ENCODE data around the gene CRIP2. TPM values are rescaled to one million over a fixed set of nuclear protein-coding genes. Genes with fewer than 3 reads are reported as not detected.

The CRIP2 gene
- total and polyA plus RNA-seq, 10 of the 15 experiments (the other 5 are each of a cell fraction or from before 2014, with no cell fraction given) = 0.04 to 0.62 (median 0.37) TPM; not detected in 5

DNA sequence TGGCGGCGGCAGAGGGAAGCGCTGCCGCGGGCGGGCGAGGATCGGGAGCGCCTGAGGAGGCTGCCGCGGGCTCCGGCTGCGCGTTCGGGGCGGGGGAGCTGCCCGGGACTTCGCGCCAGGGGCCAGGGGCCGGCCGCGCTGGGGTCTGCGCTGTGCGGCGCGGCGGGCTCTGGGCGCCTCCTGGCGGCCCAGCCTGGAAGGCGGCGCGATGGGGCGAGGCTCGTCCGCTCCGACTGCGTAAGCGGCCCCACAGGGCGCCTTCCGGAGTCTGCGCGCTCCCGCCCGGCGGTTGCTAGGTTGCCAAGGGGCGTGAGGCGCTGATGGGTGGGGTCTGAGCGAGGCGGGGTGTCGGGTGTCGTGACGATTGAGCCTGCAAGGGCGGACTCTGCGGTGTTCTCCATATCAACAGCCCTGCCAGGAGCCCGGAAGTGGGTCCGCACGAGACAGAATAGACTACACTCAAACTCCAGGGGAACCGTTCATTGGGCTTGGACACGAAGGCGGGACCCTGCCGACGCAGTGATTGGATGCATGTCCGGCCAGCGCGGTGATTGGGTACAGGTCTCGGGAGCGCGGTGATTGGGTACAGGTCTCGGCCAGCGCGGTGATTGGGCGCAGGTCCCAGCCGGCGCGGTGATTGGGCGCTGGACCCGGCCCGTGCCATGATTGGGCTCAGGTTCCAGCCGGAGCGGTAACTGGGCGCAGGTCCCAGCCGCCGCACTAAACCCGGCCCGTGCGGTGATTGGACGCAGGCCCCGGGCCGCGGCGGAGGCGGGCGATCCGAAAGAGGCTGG, 16.1 kb downstream of the CRIP2 start, which contains the start of gene TEDC1 (continued):
- peak; percentile 64 for TF ChIP-seq NRF1 (conservative IDR thresholded peaks at IDR 0.05; ENCODE audit: low read depth, low read length)
- no peak for TF ChIP-seq BRCA1 (IDR thresholded peaks at IDR 0.05; ENCODE audit: low read depth, low read length)
- TF ChIP-seq EED (IDR thresholded peaks at IDR 0.05; ENCODE audit: low read depth) = no peak
- peak; percentile 95 for TF ChIP-seq ZSCAN29 (IDR thresholded peaks at IDR 0.05)
- TF ChIP-seq USF2 (IDR thresholded peaks at IDR 0.05; ENCODE audit: borderline replicate concordance, low read depth, low read length) = no peak
- peak; percentile 96 for TF ChIP-seq BACH1 (IDR thresholded peaks at IDR 0.05; ENCODE audit: borderline replicate concordance)
- no peak; the same call in 1 of the 2 replicates for TF ChIP-seq TBL1XR1 (IDR thresholded peaks at IDR 0.05; ENCODE audit: low read depth, low read length)
- peak; percentile 77 for TF ChIP-seq NR2F1 (conservative IDR thresholded peaks at IDR 0.05)
- peak; percentile 76 for TF ChIP-seq YY1 (IDR thresholded peaks at IDR 0.05; ENCODE audit: low read depth, low read length)
- no peak for TF ChIP-seq ASH2L (IDR thresholded peaks at IDR 0.05; ENCODE audit: borderline replicate concordance, low read depth)
- TF ChIP-seq, protein P1, sequence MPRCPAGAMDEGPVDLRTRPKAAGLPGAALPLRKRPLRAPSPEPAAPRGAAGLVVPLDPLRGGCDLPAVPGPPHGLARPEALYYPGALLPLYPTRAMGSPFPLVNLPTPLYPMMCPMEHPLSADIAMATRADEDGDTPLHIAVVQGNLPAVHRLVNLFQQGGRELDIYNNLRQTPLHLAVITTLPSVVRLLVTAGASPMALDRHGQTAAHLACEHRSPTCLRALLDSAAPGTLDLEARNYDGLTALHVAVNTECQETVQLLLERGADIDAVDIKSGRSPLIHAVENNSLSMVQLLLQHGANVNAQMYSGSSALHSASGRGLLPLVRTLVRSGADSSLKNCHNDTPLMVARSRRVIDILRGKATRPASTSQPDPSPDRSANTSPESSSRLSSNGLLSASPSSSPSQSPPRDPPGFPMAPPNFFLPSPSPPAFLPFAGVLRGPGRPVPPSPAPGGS (IDR thresholded peaks at IDR 0.05; ENCODE audit: borderline replicate concordance, insufficient read depth, low read depth, low read length, poor library complexity, severe bottlenecking) = no peak
- no peak for TF ChIP-seq MTA3 (IDR thresholded peaks at IDR 0.05; ENCODE audit: borderline replicate concordance, low read length)
- TF ChIP-seq HDGF (IDR thresholded peaks at IDR 0.05) = peak; percentile 85
- TF ChIP-seq DPF2 (IDR thresholded peaks at IDR 0.05) = peak; percentile 86
- peak; percentile 91 for TF ChIP-seq GATAD2B (conservative IDR thresholded peaks at IDR 0.05; ENCODE audit: low read depth)
- no peak for TF ChIP-seq ZBTB33 (IDR thresholded peaks at IDR 0.05)
- TF ChIP-seq ZNF24 (IDR thresholded peaks at IDR 0.05) = peak; percentile 65; the same call in 1 of the 2 replicates
- peak; percentile 96 for TF ChIP-seq IKZF1 (conservative IDR thresholded peaks at IDR 0.05)
- TF ChIP-seq POLR2A (IDR thresholded peaks at IDR 0.05; ENCODE audit: low read depth, low read length) = peak; percentile 82
- TF ChIP-seq EZH2 (IDR thresholded peaks at IDR 0.05; ENCODE audit: borderline replicate concordance, control insufficient read depth, low read depth, low read length) = no peak
- TF ChIP-seq NFYB (IDR thresholded peaks at IDR 0.05; ENCODE audit: insufficient read depth, low read depth, low read length) = peak; percentile 99
- no peak for TF ChIP-seq CBX5 (IDR thresholded peaks at IDR 0.05; ENCODE audit: low read depth)
- TF ChIP-seq SPI1 (IDR thresholded peaks at IDR 0.05; ENCODE audit: borderline replicate concordance, insufficient read depth, low read depth, low read length) = no peak
- TF ChIP-seq POLR2AphosphoS5 (IDR thresholded peaks at IDR 0.05; ENCODE audit: low read length) = peak; percentile 73
- TF ChIP-seq ZBED1 (IDR thresholded peaks at IDR 0.05; ENCODE audit: borderline replicate concordance) = peak; percentile 98
- peak; percentile 34; the same call in 1 of the 3 replicates for TF ChIP-seq POU2F2 (IDR thresholded peaks at IDR 0.05; ENCODE audit: borderline replicate concordance, low read depth, low read length)
- TF ChIP-seq MYC (IDR thresholded peaks at IDR 0.05; ENCODE audit: insufficient read depth, insufficient read length, insufficient replicate concordance, low read length, severe bottlenecking) = peak; percentile 16
